ENCODE measurements around the gene FAM117B. TPM values are rescaled to one million over a fixed set of nuclear protein-coding genes. Genes with fewer than 3 reads are reported as not detected.

The FAM117B gene
- polyA plus RNA-seq, 1 experiment: 2.2 TPM

- no peak for TF ChIP-seq CTCF (IDR thresholded peaks at IDR 0.05; ENCODE audit: low read depth, low read length)
- CTCF ChIA-PET: no interaction called here
- DNase-seq (ENCODE audit: low read depth, low spot score): no peak
These were observed 126.1 kb downstream of the FAM117B start for GRCh38 chr2:202760848-202761247.

GRCh38 chr2:202762556-202762955 lies 127.8 kb downstream of the FAM117B start:
- no peak overlapping the region for H3K4me3 ChIP-seq (ENCODE audit: low read depth, low read length)
- DNase-seq (ENCODE audit: low read depth, low spot score): no peak
- POLR2A ChIA-PET: no interaction called here

More at GRCh38 chr2:202760848-202761247, 126.1 kb downstream of the FAM117B start:
- Histone ChIP-seq H3K9me3 (ENCODE audit: control insufficient read depth, insufficient read depth, low read length) (no peaks in the 10 kb centered on the region), H3K27ac (ENCODE audit: low read depth, low read length) (no peak overlapping the region), H3K27me3 (ENCODE audit: control insufficient read depth, insufficient read depth, low read length) (no peaks in the 10 kb centered on the region), H3K4me3 (ENCODE audit: low read depth, low read length) (no peak overlapping the region)
- POLR2A ChIA-PET: no interaction called here

GRCh38 chr2:202763916-202764315 lies 129.1 kb downstream of the FAM117B start:
- CTCF ChIA-PET: interaction anchor here (1.2 kb wide), 1 partner anchor 175 kb away, joined by 3 read pairs; no protein-coding TSS in a partner anchor
- POLR2A ChIA-PET: no interaction called here
- Histone ChIP-seq H3K27me3 (ENCODE audit: control insufficient read depth, insufficient read depth, low read length) (no peaks in the 10 kb centered on the region), H3K9me3 (ENCODE audit: control insufficient read depth, insufficient read depth, low read length) (no peaks in the 10 kb centered on the region), H3K4me3 (ENCODE audit: low read depth, low read length) (no peak overlapping the region), H3K27ac (ENCODE audit: low read depth, low read length) (no peak overlapping the region)
- no peak for TF ChIP-seq CTCF (IDR thresholded peaks at IDR 0.05; ENCODE audit: low read depth, low read length)
- DNase-seq (ENCODE audit: low read depth, low spot score): no peak

More at GRCh38 chr2:202762556-202762955, 127.8 kb downstream of the FAM117B start:
- Histone ChIP-seq H3K27ac (ENCODE audit: low read depth, low read length) (no peak overlapping the region), H3K27me3 (ENCODE audit: control insufficient read depth, insufficient read depth, low read length) (no peaks in the 10 kb centered on the region), H3K9me3 (ENCODE audit: control insufficient read depth, insufficient read depth, low read length) (no peaks in the 10 kb centered on the region)
- TF ChIP-seq CTCF (IDR thresholded peaks at IDR 0.05; ENCODE audit: low read depth, low read length): no peak
- CTCF ChIA-PET: no interaction called here

- ChIA-PET CTCF (no interaction called here), POLR2A (no interaction called here)
- Histone ChIP-seq H3K4me3 (ENCODE audit: low read depth, low read length) (no peak overlapping the region), H3K27ac (ENCODE audit: low read depth, low read length) (no peak overlapping the region), H3K9me3 (ENCODE audit: control insufficient read depth, insufficient read depth, low read length) (no peaks in the 10 kb centered on the region), H3K27me3 (ENCODE audit: control insufficient read depth, insufficient read depth, low read length) (no peaks in the 10 kb centered on the region)
- no peak for TF ChIP-seq CTCF (IDR thresholded peaks at IDR 0.05; ENCODE audit: low read depth, low read length)
- DNase-seq (ENCODE audit: low read depth, low spot score): no peak
These were observed 130.2 kb downstream of the FAM117B start for GRCh38 chr2:202764991-202765390.

- H3K9me3 ChIP-seq (ENCODE audit: control insufficient read depth, insufficient read depth, low read length): no peaks in the 10 kb centered on the region
- POLR2A ChIA-PET: no interaction called here
- no peak for TF ChIP-seq CTCF (IDR thresholded peaks at IDR 0.05; ENCODE audit: low read depth, low read length)
- no peak for DNase-seq (ENCODE audit: low read depth, low spot score)
- no peak overlapping the region for H3K27ac ChIP-seq (ENCODE audit: low read depth, low read length)
- H3K4me3 ChIP-seq (ENCODE audit: low read depth, low read length): no peak overlapping the region
- H3K27me3 ChIP-seq (ENCODE audit: control insufficient read depth, insufficient read depth, low read length): no peaks in the 10 kb centered on the region
- CTCF ChIA-PET: no interaction called here
These were observed 130.7 kb downstream of the FAM117B start for GRCh38 chr2:202765436-202765835.
